IPS-15b (cell line): ENCODE results near the gene CAMSAP1.

ENCODE experiments used
- H3K27me3 ChIP-seq: one replicate; pipeline ENCODE4 v1.6.1; 2013; ENCODE audit warnings: low read length; ENCODE audit not compliant: control insufficient read depth, insufficient read depth
- H3K36me3 ChIP-seq: one replicate; pipeline ENCODE4 v1.6.1; 2013; ENCODE audit warnings: low read length; ENCODE audit not compliant: control insufficient read depth, insufficient read depth
- H3K4me1 ChIP-seq: one replicate; pipeline ENCODE4 v1.6.1; 2013; ENCODE audit warnings: mild to moderate bottlenecking, low read length; ENCODE audit not compliant: control insufficient read depth, insufficient read depth
- H3K4me3 ChIP-seq: one replicate; pipeline ENCODE4 v1.5.1; 2013; ENCODE audit warnings: low read depth, low read length
- H3K9ac ChIP-seq: one replicate; pipeline ENCODE4 v1.6.1; 2013; ENCODE audit warnings: low read depth, mild to moderate bottlenecking, low read length
- H3K9me3 ChIP-seq: one replicate; pipeline ENCODE4 v1.6.1; 2013; ENCODE audit warnings: mild to moderate bottlenecking, low read length; ENCODE audit not compliant: control insufficient read depth, insufficient read depth

CAMSAP1 gene

DNA sequence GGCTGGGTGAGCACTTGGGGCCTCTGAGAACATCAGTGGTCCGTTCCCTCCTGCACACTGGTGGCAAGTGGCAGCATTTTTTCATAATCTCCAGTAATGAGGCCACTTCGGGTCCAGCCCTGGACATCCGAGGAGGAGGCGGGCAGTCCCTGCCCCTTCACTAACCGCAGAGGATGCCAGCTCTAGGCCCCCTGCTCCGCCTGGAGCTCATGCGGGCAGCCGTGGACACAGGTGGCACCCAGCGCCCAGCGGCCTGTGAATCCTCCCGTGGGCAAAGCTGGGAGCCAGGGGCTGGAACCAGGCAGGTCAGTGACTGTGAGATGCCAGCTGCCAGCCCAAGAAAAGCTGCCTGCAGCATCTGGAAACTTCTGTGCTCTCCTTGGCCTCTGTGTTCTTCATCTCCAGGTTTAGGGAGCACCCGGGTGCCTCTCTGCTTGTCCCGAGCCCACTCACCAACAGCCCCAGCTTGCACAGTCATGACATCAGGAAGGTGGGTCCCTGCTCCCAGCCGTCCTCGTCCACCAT, 112.9 kb downstream of the CAMSAP1 start:
- no peaks in the 10 kb centered on the region for H3K4me1 ChIP-seq
- H3K9me3 ChIP-seq: no peaks in the 10 kb centered on the region
- H3K36me3 ChIP-seq: no peaks in the 10 kb centered on the region
- no peak overlapping the region for H3K9ac ChIP-seq
- H3K4me3 ChIP-seq: no peak overlapping the region
- H3K27me3 ChIP-seq: no peaks in the 10 kb centered on the region

- H3K9me3 ChIP-seq: no peaks in the 10 kb centered on the region
- H3K27me3 ChIP-seq: no peaks in the 10 kb centered on the region
- no peaks in the 10 kb centered on the region for H3K36me3 ChIP-seq
- no peak overlapping the region for H3K4me3 ChIP-seq
- no peak overlapping the region for H3K9ac ChIP-seq
- H3K4me1 ChIP-seq: no peaks in the 10 kb centered on the region
Measured at GRCh38 chr9:135794057-135794335, 113.3 kb downstream of the CAMSAP1 start.

DNA sequence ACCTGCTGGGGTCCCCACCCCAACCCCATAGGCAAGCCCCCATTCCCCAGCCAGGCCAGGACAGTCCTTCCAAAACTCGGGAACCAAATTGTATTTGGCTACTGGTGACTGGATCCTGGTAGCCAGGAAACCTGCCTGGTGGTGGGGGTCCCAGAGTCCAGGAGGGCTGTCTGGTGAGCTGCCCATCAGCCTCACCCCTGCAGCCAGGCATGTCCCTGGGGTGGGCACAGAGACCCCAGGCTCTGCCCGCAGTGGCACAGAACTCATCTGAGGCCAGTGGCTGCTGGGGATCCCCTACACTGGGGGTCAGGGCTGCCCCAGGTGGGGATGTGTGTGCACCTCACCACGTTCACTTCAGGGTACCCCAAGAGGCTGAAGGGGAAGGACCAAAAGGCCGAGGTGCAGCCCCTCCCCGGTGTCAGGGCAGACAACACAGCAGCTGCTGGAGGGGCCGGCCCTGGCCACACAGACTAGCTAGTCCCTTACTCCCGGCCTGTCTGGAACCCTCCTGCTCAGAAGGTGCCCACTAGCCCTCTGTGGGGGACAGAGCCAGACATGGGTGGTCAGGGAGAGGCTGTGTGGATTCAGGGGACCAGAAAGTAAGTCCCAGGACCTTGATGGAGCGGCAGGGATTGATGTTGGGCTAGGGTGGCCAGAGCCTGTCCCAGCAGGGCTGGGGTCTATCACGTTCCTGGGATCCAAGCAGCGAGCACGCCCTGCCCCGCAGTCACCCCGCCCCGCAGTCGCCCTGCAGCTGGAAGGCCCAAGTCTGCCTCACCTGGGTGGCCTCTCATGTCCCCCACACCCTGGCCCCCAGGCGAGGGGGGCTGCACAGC, 113.9 kb downstream of the CAMSAP1 start:
- Histone ChIP-seq H3K4me3 (no peak overlapping the region), H3K36me3 (no peaks in the 10 kb centered on the region), H3K9ac (no peak overlapping the region), H3K4me1 (no peaks in the 10 kb centered on the region), H3K9me3 (no peaks in the 10 kb centered on the region), H3K27me3 (no peaks in the 10 kb centered on the region)

GRCh38 chr9:135792268-135793128, 114.8 kb downstream of the CAMSAP1 start:
- Histone ChIP-seq H3K9ac (no peak overlapping the region), H3K4me3 (no peak overlapping the region), H3K4me1 (no peaks in the 10 kb centered on the region), H3K9me3 (no peaks in the 10 kb centered on the region), H3K27me3 (no peaks in the 10 kb centered on the region), H3K36me3 (no peaks in the 10 kb centered on the region)

GRCh38 chr9:135791431-135792267, 115.7 kb downstream of the CAMSAP1 start:
- Histone ChIP-seq H3K36me3 (no peaks in the 10 kb centered on the region), H3K9ac (no peak overlapping the region), H3K4me1 (no peaks in the 10 kb centered on the region), H3K4me3 (no peak overlapping the region), H3K9me3 (no peaks in the 10 kb centered on the region), H3K27me3 (no peaks in the 10 kb centered on the region)

DNA sequence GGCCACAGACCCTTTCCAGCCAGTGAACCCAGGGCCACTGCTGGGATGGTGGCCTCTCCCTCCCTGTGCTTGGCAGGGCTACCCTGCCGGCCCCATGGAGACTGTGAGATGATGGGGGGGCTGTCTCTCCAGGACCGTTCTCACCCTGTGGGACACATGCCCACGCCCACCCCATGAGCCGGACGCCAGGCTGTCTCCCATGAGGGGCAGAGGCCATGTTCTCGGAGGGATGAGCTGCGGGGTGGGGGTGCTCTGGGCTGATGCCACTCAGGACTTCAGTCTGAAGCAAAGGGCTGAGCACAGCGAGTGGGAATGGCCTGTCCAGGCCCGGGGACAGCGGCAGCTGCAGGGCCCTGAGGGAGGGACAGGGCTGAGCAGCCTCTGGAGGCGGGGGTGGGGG, 116.5 kb downstream of the CAMSAP1 start:
- H3K27me3 ChIP-seq: no peaks in the 10 kb centered on the region
- H3K9ac ChIP-seq: no peak overlapping the region
- H3K4me1 ChIP-seq: no peaks in the 10 kb centered on the region
- H3K9me3 ChIP-seq: no peaks in the 10 kb centered on the region
- no peaks in the 10 kb centered on the region for H3K36me3 ChIP-seq
- no peak overlapping the region for H3K4me3 ChIP-seq

DNA sequence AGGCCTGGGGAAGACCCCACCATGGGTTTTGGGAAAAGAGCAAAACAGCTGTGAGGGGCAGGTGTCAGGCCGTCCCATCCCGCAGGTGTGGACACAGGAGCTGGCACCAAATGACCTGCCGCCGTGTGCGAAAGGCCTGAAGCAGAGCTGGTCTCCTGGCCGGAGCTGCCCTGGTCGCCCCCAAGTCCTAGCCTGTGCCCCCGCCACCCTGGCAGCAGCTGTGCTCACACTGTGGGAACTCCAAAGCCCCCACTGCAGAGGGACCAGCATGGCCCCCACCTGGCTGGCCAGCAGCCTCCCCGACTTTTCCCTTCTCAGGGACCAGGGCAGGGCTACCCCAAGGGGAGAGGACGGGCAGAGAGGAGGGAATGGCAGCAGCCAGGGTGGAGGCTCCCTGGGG, 117.0 kb downstream of the CAMSAP1 start:
- no peaks in the 10 kb centered on the region for H3K4me1 ChIP-seq
- no peaks in the 10 kb centered on the region for H3K36me3 ChIP-seq
- no peak overlapping the region for H3K9ac ChIP-seq
- H3K4me3 ChIP-seq: no peak overlapping the region
- H3K27me3 ChIP-seq: no peaks in the 10 kb centered on the region
- H3K9me3 ChIP-seq: no peaks in the 10 kb centered on the region

- Histone ChIP-seq H3K4me3 (no peak overlapping the region), H3K9me3 (no peaks in the 10 kb centered on the region), H3K27me3 (no peaks in the 10 kb centered on the region), H3K36me3 (no peaks in the 10 kb centered on the region), H3K4me1 (no peaks in the 10 kb centered on the region), H3K9ac (no peak overlapping the region)
Measured at GRCh38 chr9:135789838-135790291, 117.5 kb downstream of the CAMSAP1 start.

- no peaks in the 10 kb centered on the region for H3K36me3 ChIP-seq
- no peak overlapping the region for H3K9ac ChIP-seq
- no peaks in the 10 kb centered on the region for H3K27me3 ChIP-seq
- H3K9me3 ChIP-seq: no peaks in the 10 kb centered on the region
- no peaks in the 10 kb centered on the region for H3K4me1 ChIP-seq
- H3K4me3 ChIP-seq: no peak overlapping the region
Measured at GRCh38 chr9:135788576-135789300, 118.6 kb downstream of the CAMSAP1 start.

- Histone ChIP-seq H3K9me3 (no peaks in the 10 kb centered on the region), H3K9ac (no peak overlapping the region), H3K4me1 (no peaks in the 10 kb centered on the region), H3K4me3 (no peak overlapping the region), H3K36me3 (no peaks in the 10 kb centered on the region), H3K27me3 (no peaks in the 10 kb centered on the region)
Measured at GRCh38 chr9:135787776-135788575, 119.4 kb downstream of the CAMSAP1 start.
